Measurements from ENCODE around the gene ARHGEF7.

Gene ARHGEF7

GRCh38 chr13:111139452-111139851 is 24.3 kb downstream of the ARHGEF7 start:
- peak; percentile 59 for DNase-seq (ENCODE audit: low spot score)

- DNase-seq (ENCODE audit: low spot score) = no peak
These were observed 24.9 kb downstream of the ARHGEF7 start for GRCh38 chr13:111139873-111140561.

DNA sequence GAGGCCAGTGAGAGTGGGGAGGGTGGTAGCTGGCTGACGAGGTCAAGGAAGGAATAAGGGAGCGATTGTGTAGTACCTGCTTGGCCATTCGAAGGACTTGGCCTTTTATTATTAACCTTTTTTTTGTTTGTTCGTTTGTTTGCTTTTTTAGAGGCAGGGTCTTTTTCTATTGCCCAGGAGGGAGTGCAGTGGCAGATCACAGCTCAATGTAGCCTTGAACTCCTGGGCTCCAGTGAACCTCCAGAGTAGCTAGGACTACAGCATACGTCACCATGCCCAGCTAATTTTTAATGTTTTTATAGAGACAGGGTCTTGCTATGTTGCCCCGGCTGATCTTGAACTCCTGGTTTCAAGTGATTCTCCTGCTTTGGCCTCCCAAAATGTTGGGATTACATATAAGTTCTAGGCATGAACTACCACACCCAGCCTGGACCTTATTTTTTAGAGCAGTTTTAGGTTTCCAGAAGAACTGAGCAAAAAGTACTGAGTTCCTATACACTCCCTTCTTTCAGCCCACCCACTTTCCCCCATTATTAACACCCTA is 25.5 kb downstream of the ARHGEF7 start:
- DNase-seq (ENCODE audit: low spot score) = no peak

- no peak for DNase-seq (ENCODE audit: low spot score)
These were observed 27.4 kb downstream of the ARHGEF7 start for GRCh38 chr13:111142472-111142871.

DNA sequence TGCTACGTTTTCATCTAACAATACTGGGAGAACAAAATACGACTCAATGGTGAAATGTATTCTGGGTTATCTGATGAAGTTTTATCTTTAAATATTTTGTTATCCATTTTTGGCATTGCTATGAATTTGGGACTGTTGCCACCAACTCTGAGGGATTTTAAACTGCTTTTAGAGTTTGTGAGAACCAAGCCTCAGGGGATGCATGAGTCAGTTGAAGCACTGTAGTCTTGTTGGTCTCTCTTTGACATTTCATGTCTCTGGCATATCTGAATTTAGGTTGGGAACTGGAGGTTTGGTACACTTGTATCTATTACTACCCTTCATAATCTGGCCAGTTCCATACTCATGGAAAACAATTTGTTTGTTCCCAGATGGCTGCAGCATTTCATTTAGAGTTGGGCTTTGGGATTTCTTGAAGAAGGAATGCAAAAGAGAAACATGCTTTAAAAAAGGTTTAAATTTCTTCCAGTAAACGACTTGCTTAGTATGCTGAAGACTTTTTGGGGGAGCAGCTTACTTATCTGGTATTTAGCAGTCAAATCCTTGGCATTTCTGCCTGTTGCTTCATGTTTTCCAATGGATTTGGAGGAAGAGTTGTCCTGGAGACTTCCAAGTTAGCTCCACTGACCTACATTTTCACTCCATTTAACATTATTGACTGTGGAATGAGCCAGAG is 28.9 kb downstream of the ARHGEF7 start:
- no peak for DNase-seq (ENCODE audit: low spot score)

GRCh38 chr13:111145071-111145470 is 30.0 kb downstream of the ARHGEF7 start:
- DNase-seq (ENCODE audit: low spot score) = no peak

DNA sequence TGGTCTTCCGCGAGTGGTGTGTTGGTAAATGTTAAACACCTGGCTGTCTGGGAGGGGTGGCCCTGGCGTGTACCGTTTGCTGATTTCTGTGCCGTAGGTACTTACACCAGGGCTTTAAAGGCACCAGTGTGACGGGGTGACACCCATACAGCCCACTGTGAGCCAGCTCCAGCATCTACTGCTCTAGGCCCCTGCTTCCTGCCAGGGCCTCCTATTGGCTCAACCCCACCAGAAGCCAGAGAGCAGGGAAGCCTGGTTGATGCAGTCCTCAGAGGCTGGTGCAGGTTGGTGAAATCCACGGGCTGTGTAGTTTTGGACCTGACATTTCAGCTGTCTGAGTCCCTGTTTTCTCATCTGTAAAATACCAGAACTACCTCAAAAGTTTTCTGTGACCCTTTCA is 30.4 kb downstream of the ARHGEF7 start:
- no peak for DNase-seq (ENCODE audit: low spot score)

GRCh38 chr13:111152844-111153243 is 37.7 kb downstream of the ARHGEF7 start:
- DNase-seq (ENCODE audit: low spot score) = no peak

DNA sequence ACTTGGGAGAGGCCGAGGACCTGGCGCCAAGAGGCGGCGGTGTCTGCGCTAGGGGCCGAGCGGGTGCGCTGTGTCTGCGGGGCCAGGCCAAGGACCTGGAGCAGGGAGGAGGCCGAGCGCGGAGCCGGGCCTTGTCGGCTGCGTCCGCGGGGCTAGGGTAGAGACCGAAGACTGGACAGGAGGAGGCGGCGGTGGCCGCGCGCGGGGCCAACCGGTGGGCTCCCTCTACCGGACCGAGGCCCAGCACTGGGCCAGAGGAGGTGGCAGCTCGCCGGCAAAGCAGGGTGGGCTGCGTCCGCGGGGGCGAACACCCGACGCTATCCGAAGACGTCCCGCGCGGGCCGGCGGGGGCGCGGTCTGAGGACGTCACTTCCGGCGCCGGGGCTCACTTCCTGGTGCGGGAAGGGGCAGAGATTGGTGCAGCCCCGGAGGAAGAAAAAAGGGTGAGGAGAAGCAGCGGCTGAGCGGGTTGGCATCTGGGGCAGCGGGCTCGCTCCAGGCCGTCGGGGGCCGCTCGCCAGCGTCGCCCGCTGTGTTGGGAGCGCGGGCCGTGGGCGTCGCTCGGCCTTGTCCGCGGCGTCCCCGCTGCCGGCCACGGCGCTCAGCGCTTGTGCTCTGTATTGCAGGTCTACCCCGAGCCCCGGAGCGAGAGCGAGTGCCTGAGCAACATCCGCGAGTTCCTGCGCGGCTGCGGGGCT is 38.3 kb downstream of the ARHGEF7 start:
- peak; percentile 90 for DNase-seq (ENCODE audit: low spot score)

- DNase-seq (ENCODE audit: low spot score) = no peak
These were observed 38.8 kb downstream of the ARHGEF7 start for GRCh38 chr13:111153977-111154332.

GRCh38 chr13:111156421-111156820 is 41.3 kb downstream of the ARHGEF7 start:
- no peak for DNase-seq (ENCODE audit: low spot score)

GRCh38 chr13:111158136-111158805 is 43.2 kb downstream of the ARHGEF7 start:
- no peak for DNase-seq (ENCODE audit: low spot score)

DNA sequence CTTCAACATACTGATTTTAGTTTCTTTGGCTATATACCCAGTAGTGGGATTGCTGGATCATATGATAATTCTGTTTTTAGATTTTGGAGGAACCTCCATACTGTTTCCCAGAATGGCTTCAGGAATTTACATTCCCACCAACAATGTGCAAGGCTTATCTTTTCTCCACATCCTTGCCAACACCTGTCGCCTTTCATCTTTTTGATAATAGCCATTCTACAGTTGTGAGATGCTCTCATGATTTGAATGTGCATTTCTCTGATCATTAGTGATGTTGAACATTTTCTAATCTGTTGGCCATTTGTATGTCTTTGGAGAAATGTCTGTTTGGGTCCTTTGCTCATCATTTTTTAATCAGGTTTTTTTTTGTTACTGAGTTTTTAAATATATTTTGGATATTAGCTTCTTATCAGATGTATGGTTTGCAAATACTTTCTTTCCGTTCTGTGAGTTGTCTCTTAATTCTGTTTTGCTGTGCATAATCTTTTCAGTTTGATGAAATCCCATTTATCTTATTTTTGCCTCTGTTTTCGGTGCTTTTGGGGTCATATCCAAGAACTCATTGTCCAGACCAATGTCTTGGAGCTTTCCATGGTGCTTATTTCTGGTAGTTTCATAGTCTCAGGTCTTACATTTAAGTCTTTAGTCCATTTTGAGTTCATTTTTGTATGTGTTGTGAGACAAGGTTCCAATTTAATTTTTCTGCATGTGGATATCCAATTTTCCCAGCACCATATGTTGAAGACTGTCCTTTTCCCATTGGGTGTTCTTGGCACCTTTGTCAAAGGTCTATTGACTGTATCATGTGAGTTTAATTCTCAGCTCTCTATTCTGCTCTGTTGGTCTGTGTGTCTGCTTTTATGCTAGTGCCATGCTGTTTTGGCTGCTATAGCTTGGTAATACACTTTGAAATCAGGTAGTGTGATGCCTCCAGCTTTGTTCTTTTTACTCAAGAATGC is 44.5 kb downstream of the ARHGEF7 start:
- DNase-seq (ENCODE audit: low spot score) = no peak

GRCh38 chr13:111160648-111161047 is 45.5 kb downstream of the ARHGEF7 start:
- DNase-seq (ENCODE audit: low spot score) = no peak

GRCh38 chr13:111161601-111162600 is 46.8 kb downstream of the ARHGEF7 start:
- no peak for DNase-seq (ENCODE audit: low spot score)

GRCh38 chr13:111165241-111166010 is 50.3 kb downstream of the ARHGEF7 start:
- peak; percentile 41 for DNase-seq (ENCODE audit: low spot score)

DNA sequence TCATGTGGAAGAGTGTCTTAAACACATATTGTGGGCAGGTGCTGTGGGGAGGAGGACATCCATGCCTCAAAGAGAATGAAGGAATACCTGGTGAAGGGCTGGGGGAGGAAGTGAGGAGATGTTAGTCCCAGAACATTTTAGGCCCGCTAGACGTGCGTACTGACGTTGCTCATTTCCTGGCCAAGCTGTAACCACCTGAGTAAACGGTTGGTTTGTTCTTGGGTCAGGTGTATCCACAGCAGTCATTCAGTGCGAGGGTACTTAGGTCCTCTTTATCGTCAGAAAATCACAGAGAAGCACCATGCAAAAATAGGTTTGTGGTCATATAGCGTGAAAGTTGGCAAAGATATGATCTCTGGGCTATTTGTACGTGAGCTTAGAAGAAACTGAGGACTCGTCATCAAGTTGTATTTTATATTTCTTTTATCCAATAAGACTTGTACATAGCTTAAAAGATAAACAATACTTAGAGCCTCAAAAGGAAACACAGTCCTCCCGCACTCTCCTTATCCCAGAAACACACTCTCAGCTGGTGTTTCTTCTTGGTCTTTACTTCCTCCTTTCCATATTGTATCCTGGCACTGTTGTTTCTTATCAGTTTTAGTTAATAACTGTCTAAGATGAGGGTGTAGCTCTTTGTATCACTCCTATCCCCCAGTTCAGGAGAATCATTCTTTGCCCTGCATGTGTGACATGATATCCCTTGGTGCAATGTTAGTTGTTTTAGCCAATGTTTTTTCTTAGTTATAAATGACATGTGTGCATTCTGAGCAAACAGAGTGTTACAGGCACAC is 52.0 kb downstream of the ARHGEF7 start:
- DNase-seq (ENCODE audit: low spot score) = no peak

- no peak for DNase-seq (ENCODE audit: low spot score)
These were observed 53.0 kb downstream of the ARHGEF7 start for GRCh38 chr13:111168107-111168506.
